Middle frontal gyrus (tissue), 1 donor: Measurements from ENCODE around the gene ZNF532.
"Not testable (repeated sequence)": the region's sequence is repeated elsewhere in the genome, so short reads cannot be mapped to it uniquely, and the experiment has no call there.

Experiments
- DNase-seq: peaks from one replicate; pipeline ENCODE4 v3.0.0-alpha.2; 2015; ENCODE audit warnings: low spot score; ENCODE audit errors: extremely low spot score

ZNF532 gene

DNA sequence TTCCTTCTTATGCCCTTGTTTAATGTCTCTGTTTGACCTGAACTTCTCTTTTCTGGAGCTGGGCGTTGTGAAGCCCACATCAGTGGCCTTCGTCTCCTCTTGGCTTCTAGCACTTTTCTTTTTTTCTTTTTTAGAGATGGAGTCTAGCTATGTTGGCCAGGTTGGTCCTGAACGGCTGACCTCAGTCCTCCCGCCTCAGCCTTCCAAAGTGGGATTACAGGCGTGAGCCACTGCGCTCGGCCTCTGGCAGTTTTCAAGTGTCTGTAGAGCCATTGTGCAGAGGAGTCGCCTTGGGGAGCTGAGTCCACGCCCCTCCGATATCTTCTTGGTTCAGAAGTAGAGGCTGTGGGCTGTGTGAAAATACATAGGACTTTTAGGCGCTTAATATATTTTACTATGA lies 36.5 kb downstream of the ZNF532 start:
- no peak for DNase-seq

DNA sequence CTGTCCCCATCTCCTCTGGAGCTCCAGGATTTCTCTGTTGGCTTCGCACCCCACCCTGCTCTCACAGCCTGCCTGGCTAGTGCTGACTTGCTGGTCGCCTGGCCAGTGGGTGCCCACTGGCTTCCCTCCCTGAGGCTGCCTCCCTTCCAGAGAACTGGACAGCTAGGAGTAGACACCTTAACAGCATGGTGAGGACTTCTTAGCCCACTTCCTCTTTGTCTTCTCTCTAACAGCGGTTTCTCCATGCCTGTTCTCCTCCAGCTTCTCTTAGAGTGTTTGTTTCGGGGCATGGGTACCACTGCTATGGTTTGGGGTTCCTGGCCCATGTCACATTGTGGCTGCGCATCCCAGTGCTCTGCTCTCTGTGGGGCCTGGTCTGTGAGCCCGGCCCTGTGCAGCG lies 37.1 kb downstream of the ZNF532 start:
- DNase-seq, result no peak

DNA sequence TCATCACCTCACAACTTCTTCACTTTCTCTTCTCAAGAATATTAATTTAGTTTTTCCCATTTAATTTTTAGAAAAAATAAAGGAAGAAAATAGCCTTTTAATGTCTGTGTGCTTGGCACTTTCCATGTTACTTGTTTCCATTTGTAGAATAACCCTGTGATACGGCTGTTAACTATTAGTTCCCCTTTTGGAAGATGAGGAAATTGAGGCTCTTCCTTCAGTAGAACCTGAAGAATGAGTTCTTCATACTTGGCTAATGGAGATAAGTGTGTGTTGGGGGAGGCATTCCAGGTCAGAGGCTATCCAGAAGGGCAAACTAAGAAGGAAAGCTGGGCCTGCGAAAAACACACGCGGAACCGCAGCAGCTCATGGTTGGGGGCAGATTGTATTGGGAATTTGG lies 38.3 kb downstream of the ZNF532 start:
- DNase-seq, result no peak

DNA sequence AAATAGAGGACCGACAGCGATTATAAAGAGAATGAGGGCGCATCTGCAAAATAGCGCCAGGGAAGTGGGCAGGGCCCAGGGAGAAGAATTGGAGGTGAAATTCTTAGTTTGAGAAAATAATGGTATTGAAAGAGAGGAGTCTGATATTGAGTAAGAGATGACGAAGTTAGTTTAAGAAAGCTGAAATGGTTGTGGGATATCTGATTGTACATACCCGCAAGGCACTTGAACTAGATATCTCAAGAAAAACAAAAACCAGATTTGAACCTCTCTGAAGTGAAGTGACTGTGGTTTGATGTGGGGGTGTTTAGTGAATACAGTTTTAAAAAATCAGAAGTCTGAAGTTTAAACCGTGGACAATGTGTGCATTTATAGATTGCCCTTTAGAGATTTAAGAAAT lies 38.9 kb downstream of the ZNF532 start:
- DNase-seq, result no peak

DNA sequence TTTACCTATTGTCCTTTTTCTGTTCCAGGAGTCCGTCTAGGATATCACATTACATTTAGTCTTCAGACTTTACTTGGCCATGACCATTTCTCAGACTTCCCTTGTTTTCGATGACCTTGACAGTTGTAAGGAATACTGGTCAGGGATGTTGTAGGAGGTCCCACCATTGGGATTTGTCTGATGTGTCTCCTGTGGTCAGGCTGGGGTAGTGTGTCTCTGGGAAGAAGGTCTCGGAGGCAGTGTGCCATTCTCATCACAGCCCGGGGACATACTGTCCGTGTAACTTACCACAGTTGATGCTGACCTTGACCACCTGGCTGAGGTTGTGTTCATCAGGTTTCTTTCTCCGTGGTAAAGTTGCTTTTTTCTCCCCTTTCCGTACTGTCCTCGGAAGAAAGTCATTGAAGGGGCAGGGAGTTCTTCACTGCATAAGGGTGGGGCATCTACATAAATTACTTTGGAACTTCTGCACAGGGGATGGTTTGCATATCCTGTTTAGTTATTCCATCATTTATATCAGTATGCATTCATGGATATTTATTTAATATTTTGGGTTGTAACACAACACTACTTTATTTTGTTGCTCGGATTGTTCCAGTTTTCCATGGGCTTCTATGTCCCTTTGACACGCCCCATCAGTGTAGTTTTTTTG lies 41.2 kb downstream of the ZNF532 start:
- no peak for DNase-seq

DNA sequence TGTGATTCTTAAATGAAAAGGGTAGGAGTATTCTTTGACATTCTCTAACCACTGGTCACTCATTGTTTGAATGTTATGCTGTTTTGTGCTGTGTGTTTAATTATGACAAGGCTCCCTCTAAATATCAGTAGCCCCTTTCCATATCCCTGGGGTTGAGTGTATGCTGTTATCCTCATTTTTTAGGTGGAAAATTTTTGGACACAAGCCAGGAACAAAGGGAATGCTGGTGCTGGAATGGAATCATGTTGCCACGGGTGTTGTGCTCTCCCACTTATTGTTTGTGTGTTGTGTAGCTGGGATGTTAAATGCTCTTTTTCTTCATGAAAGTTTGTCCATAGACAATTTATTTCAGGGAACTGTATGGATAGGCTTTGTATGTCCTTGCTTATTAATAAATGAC lies 43.3 kb downstream of the ZNF532 start:
- DNase-seq, result no peak

DNA sequence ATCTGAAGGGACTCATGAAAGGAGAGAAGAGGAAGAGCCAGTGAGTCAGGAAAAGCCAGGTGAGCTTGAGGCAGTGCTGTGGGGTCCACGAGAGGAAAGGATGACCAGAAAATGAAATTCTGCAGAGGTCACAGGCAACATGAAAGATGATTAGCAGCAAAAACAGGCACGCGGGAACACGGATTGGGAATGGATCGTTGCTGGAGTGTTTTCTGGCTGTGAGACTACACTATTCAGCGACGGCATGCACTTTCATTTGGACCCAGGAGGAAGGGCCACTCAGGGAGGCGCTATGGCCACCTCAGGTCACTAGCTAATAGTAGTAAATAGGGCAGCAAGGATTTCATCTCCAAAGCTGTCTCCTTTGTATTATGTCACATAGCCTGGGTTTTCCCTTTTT lies 44.8 kb downstream of the ZNF532 start:
- no peak for DNase-seq

DNA sequence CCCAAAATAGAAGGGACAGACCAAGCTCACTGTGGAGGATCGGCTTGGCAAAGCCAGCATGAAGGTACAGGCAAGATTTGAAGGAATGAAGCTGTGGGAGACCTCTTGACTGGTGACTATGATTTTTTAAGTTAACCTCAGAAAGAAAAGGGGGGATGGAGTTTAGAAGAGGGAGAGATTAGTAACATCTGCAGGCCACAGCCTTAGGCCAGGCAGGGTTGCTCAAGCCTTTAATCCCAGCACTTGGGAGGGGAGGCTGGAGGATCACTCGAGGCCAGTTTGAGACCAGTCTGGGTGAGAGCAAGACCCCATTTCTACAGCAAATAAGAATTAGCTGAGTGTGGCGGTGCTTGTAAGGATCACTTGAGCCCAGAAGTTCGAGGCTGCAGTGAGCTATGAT lies 46.6 kb downstream of the ZNF532 start:
- no peak for DNase-seq

DNA sequence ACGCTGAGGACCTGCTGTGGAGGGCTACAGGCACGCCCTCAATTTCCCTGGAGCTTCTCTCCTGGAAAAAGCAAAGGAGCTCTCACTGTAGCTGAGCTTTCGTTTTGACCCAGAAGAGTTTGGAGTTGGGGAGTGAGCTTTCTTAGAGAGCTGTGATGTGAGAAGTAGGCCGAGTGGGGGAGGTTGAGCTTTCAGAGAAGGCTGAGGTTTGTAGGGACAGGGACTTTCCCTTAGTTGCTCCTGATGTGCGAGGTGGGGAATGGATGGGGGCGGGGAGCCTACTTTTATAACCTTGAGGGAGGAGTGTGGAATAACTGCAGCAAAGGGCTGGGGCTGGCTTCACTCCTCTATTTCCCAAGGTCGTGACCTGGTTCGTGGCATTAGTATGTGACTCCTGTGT lies 47.1 kb downstream of the ZNF532 start:
- DNase-seq, result no peak

DNA sequence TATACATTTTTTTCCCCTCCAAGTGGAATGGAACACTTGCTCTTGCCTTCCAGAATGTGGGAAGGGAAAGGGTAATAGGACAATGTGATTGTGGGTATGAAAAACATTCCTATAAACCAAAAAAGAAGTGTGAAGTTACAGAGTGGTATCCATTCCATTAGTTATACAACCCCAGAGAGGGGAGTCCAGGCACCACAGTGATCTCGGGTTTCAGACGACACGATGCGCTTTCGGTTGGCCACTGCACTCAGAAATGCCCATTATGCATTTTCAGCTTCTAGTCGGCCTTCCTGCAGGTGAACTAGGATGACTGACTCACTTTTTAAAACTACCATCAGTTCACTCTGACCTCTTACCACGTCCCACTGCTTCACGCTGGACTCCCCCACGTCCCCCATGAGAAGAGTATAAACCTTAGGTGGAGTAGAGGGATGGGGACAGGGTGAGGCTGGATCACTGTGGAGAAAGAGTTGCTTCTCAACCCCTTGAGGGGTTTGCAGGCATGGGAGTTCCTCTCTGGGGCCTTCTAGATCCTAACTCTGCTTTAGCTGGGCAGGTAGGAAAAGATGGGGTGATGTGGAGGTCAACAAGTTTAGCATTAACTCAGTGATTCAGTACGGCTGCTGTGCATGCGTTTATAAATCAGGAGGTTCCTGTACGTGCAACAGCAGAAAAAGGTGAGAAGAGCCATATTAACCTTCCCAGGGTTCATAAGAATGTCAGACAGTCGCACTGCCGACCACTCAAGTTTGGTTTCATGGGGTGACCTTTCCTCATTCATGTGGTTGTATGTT lies 50.5 kb downstream of the ZNF532 start:
- DNase-seq, result no peak

DNA sequence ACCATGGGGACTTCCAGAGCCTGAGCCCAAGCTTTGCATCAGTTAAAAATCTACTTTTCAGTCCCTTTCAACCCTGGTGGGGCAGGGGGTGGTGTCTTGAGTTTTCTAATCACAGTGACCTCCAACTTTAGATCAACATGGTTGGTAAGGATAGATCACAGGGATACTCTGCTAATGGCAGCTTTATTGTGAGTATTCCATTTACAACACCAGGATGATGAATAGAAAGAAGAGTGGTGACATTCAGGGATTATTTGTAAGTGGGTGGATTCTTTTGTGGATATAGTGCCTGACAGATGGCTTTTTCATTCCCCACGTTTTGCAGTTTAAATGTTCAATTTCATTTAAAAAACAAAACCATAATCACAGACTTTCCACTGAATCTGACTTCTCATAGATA lies 51.3 kb downstream of the ZNF532 start:
- no peak for DNase-seq

DNA sequence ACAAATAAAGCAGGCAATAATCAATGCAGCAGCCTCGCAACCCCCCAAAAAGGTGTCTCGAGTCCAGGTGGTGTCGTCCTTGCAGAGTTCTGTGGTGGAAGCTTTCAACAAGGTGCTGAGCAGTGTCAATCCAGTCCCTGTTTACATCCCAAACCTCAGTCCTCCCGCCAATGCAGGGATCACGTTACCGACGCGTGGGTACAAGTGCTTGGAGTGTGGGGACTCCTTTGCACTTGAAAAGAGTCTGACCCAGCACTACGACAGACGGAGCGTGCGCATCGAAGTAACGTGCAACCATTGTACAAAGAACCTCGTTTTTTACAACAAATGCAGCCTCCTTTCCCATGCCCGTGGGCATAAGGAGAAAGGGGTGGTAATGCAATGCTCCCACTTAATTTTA lies 55.3 kb downstream of the ZNF532 start:
- DNase-seq, result not testable (repeated sequence)

DNA sequence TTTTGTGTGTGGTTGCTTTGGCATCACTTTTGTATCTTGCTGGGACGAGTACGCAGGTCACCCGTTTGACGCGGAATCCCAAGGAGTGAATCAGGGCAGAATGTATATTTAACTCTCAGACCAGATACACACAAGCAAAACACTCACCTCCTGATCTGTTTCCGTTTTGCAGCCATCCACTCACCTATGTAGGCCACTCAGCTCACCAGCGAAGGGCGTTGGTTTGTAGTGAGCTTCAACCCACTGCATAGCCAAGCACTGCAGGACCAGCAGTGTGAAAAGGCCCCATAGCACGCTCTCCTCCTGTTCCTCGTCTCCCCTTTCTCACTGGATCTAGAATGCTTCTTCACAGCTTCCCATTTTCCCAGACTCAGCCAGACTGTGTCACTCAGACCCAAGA lies 58.3 kb downstream of the ZNF532 start:
- DNase-seq, result no peak

DNA sequence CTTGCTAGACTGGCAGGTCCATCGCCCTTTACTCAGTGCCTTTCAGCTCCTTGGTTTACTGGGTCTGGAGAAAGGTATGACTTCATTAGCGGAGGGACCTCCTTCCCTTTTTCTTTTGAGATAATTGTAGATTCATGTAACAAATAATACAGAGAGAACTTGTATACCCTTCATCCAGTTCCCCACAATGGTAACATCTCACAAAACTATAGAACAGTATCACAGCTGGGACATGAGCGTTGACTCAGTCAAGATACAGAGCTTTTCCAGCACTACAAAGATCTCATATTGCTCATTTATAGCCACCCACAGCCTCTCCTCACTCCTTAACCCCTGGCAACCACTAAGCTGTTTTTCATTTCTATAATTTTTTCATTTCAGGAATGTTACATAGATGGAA lies 59.8 kb downstream of the ZNF532 start:
- no peak for DNase-seq

DNA sequence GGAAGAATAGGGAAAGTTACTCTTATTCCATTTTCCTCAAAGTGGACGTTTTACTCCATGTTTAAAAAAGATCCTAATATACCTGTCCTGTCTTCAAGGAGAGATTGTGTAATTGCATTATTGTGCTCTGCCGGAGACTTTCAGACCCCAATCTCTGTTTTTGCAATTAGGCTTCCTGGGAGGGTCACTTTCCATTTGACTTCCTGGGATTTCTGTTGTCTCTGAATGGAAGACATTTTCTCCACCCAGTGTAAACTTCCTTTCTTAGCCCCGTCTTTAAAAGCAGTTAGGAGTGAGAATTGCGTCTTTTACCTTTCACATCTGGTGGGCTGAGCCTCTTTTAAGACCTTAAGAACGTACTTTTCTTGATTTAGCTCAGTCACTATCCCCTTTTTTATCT lies 63.0 kb downstream of the ZNF532 start:
- DNase-seq, result no peak

DNA sequence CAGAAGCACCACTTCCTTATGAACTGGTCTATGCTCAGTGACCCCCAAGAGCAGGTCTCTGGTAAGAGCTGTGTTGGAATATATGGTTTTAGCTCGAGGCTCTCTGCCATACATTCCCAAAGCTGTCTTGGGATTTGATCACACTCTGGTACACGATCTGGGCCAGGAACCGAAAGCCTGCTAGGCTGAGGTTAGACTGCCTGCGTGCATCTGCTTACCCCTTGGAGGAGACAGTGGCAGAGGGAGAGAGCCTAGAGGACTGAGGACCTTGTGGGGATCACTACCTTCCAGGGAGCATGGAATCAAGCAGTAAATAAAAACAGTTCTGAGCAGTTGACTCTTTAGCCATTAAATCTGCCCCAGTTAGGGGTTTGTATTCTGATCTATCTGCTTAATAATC lies 63.7 kb downstream of the ZNF532 start:
- DNase-seq, result no peak

DNA sequence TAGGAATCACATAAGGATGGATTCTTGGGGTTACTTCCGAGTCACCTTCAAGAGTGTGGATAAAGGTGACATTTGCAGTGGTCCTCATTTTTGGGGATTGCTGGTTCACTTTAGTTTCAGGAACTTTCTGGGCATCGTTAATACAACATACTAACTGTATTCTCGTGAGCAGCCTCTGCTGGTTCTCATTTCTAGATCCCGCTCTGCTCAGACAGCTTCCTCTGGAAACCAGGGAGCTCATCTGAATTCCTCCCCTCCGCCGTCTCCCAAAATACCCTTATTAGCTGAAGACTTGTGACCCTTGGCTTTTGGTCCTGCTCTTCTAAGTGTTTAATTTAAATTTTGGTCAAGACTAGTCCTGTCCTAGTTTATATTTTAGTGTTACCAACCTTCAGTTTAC lies 64.5 kb downstream of the ZNF532 start:
- no peak for DNase-seq

DNA sequence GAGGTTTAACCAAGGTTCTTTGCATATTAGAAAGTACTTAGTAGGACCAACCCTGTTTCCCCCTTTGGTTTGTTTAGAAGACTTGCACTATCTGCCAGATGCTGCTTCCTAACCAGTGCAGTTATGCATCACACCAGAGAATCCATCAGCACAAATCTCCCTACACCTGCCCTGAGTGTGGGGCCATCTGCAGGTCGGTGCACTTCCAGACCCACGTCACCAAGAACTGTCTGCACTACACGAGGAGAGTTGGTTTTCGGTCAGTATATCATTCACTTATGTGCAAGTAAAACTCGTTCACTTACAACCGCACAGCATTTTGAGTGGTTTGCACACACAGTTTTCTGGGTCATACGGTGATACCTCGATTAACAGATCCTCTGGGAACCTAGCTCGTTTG lies 69.7 kb downstream of the ZNF532 start:
- DNase-seq, result no peak

DNA sequence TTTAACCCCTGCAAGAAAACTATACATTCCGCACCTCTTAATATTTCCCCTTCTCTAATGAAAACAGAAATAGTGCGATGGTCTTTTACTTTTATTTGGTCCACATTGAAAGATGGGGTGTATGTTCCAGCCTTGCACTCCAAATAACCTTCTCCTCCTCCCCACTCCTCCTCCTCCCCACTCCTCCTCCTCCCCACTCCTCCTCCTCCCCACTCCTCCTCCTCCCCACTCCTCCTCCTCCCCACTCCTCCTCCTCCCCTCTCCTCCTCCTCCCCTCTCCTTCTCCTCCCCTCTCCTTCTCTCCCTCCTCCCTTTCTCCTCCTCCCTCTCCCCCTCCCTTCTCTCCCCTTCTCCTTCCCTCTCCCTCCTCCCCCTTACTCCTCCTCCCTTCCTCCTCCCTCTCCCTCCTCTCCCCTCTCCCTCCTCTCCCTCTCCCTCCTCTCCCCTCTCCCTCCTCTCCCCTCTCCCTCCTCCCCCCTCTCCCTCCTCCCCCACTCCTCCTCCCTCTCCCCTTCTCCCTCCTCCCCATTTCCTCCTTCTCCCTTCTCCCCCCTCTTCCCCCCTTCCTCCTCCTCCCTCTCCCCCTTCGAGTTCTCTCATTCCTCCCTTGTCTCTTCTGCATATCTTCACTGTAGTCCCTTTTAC lies 70.4 kb downstream of the ZNF532 start:
- DNase-seq, result no peak

DNA sequence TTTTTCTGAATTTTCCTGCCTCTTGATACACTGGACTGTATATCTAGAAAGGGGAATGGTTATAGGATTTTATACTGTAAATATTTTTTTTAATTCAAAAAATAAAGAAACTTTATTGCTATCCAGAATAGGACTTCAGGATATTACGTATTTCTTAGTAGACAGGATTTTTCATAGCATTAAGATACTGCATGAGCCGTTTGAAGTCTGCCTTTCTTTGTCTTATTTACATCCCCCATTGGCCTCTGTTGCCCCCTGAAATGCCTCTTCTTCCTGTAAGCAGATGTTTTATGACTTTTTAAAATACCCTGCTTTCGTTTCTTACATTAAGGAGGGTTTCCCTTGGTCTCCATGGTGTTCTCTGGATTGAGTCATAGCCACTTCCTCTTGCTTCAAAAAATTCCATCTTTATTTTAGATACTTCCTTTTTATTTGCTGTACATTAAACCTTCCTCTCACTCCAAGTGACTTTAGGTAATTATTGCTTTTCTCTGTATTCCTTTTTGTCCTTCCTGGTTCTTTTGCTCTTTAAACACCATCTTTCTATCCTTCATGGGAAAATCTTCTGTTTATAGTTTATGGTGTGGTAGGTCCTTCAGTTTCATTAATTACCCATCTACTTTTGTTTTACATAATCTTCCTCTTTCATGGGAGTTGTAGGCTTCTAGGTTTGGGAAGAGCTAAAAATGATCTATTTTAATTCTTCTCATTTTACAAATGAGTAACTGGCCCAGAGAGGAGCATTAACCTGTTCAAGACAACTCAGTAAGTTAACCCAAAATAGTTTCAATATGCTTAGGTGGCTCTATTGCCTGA lies 72.6 kb downstream of the ZNF532 start:
- no peak for DNase-seq

DNA sequence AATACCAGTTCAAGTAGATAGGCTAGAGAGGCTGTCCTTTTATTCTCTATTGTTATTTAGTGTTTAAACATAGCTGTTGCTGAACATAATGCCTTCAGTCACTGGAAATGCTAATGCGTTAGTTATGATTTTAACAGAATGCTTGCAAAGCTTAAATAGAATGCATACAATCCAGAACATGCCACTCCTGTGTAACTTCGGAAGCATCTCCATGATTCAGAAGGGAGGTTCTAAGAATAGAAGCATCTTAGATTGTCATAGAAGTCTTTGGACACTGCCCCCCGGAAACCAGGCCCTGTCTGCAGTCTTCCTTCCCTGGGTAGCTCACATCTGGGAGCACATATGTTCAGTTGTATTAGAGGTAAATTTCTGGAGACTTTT lies 73.2 kb downstream of the ZNF532 start:
- DNase-seq, result no peak
